ENCODE measurements around the gene SMLR1.

- no peak for TF ChIP-seq CTCF (conservative IDR thresholded peaks at IDR 0.05; ENCODE audit: low read depth in 2 of 2)
- no peak for TF ChIP-seq STAT1 (IDR thresholded peaks at IDR 0.05; ENCODE audit: unreplicated experiment)
- no peak for TF ChIP-seq ZNF114 (CRISPR knock-in tag; IDR thresholded peaks at IDR 0.05)
- TF ChIP-seq CREB1 (CRISPR knock-in tag; IDR thresholded peaks at IDR 0.05; ENCODE audit: low read depth) = no peak
- no peak for TF ChIP-seq EZH2 (IDR thresholded peaks at IDR 0.05; ENCODE audit: low read depth, unreplicated experiment)
- TF ChIP-seq JUNB (IDR thresholded peaks at IDR 0.05; ENCODE audit: unreplicated experiment) = no peak
- no peak for TF ChIP-seq POLR2AphosphoS5 (IDR thresholded peaks at IDR 0.05; ENCODE audit: low read depth)
- no peak for TF ChIP-seq REST (IDR thresholded peaks at IDR 0.05; ENCODE audit: unreplicated experiment)
- TF ChIP-seq EZH2phosphoT487 (IDR thresholded peaks at IDR 0.05; ENCODE audit: unreplicated experiment) = no peak
Observed at GRCh38 chr6:130865793-130866192, 38.6 kb downstream of the SMLR1 start.
